Activated T-helper 9 cell treated with anti-CD3 and anti-CD28 coated beads, Interleukin-2, amount 50 U/mL, for 16 hours (primary cell): ENCODE data around the gene DCDC2B.

Experiments
- DNase-seq: peaks from one replicate; pipeline ENCODE4 v3.0.0-alpha.2; 2020; ENCODE audit warnings: low read depth

Gene DCDC2B

GRCh38 chr1:32223683-32224082 is 14.8 kb downstream of the DCDC2B start:
- no peak for DNase-seq

- no peak for DNase-seq
These were observed 15.4 kb downstream of the DCDC2B start for GRCh38 chr1:32224285-32224684.

- DNase-seq: no peak
These were observed 19.9 kb downstream of the DCDC2B start for GRCh38 chr1:32228771-32229170.

GRCh38 chr1:32231843-32232432 is 23.0 kb downstream of the DCDC2B start:
- no peak for DNase-seq

GRCh38 chr1:32232558-32233304 is 23.8 kb downstream of the DCDC2B start:
- no peak for DNase-seq

- no peak for DNase-seq
These were observed 25.9 kb downstream of the DCDC2B start for GRCh38 chr1:32234792-32235191.

GRCh38 chr1:32239337-32239736 is 30.4 kb downstream of the DCDC2B start:
- no peak for DNase-seq

GRCh38 chr1:32239790-32240139 is 30.9 kb downstream of the DCDC2B start:
- no peak for DNase-seq

- peak; percentile 41 for DNase-seq
These were observed 31.5 kb downstream of the DCDC2B start for GRCh38 chr1:32240140-32240951.

- no peak for DNase-seq
These were observed 32.3 kb downstream of the DCDC2B start for GRCh38 chr1:32241001-32241763.

GRCh38 chr1:32242341-32242851 is 33.5 kb downstream of the DCDC2B start:
- no peak for DNase-seq

GRCh38 chr1:32246888-32247273 is 38.0 kb downstream of the DCDC2B start, which contains the start of gene FAM167B:
Gene FAM167B, plus strand, starts transcription at chr1:32247222. Its CDS starts 200 bp downstream, at chr1:32247422.
- DNase-seq: no peak

- DNase-seq: no peak
These were observed 38.6 kb downstream of the DCDC2B start for GRCh38 chr1:32247452-32247851.

GRCh38 chr1:32247983-32248889 is 39.3 kb downstream of the DCDC2B start:
- DNase-seq: peak; percentile 74

- peak; percentile 67 for DNase-seq
These were observed 41.1 kb downstream of the DCDC2B start for GRCh38 chr1:32249831-32250525.

- peak; percentile 52 for DNase-seq
These were observed 42.2 kb downstream of the DCDC2B start, which contains the start of gene LCK for GRCh38 chr1:32250893-32251716. Gene LCK, plus strand, starts transcription at chr1:32251265. Its CDS starts 23,065 bp downstream, at chr1:32274330.

- no peak for DNase-seq
These were observed 46.5 kb downstream of the DCDC2B start for GRCh38 chr1:32255072-32256071.
